Skeletal muscle tissue (tissue), 4 donors: Measurements from ENCODE around the gene KLHL22. TPM values are rescaled to one million over a fixed set of nuclear protein-coding genes. Genes with fewer than 3 reads are reported as not detected.
A peak's percentile ranks its signal among the peaks of the same experiment; 100 is the strongest.
"Not testable (repeated sequence)": the region's sequence is repeated elsewhere in the genome, so short reads cannot be mapped to it uniquely, and the experiment has no call there.

Experiments
- H3K27ac ChIP-seq: one replicate; pipeline ENCODE4 v1.7.0; 2013; ENCODE audit warnings: mild to moderate bottlenecking, low read depth, low read length, inconsistent platforms
- H3K27me3 ChIP-seq, 3 donors: one replicate each; pipeline ENCODE4 v1.7.0; 2013; ENCODE audit warnings: low read length in 3 of 3; ENCODE audit not compliant: control insufficient read depth in 3 of 3, insufficient read depth in 3 of 3
- H3K36me3 ChIP-seq, 3 donors: one replicate each; pipeline ENCODE4 v1.7.0; 2013; ENCODE audit warnings: low read length in 3 of 3; ENCODE audit not compliant: control insufficient read depth in 3 of 3, insufficient read depth in 3 of 3
- H3K4me1 ChIP-seq, 3 donors: one replicate each; pipeline ENCODE4 v1.7.0; 2013; ENCODE audit warnings: low read length in 3 of 3, mild to moderate bottlenecking in 3 of 3; ENCODE audit not compliant: control insufficient read depth in 3 of 3, insufficient read depth in 3 of 3
- H3K4me3 ChIP-seq, 3 donors: one replicate each; pipeline ENCODE4 v1.7.0; 2013; ENCODE audit warnings: low read length in 3 of 3
- H3K9ac ChIP-seq, 3 donors: one replicate each; pipeline ENCODE4 v1.7.0; 2013; ENCODE audit warnings: low read length in 3 of 3, mild to moderate bottlenecking in 3 of 3, moderate library complexity in 2 of 3, low read depth in 1 of 3
- H3K9me3 ChIP-seq, 3 donors: one replicate each; pipeline ENCODE4 v1.7.0; 2013; ENCODE audit warnings: low read length in 3 of 3; ENCODE audit not compliant: control insufficient read depth in 3 of 3
- total RNA-seq: library from RNA; depleted of rRNA; stranded (reverse); fragments of >200 nt; gene quantifications from one replicate; pipeline ENCODE4 v1.2.3, GENCODE V29; 2014
- donor health status: Osteomylitis.

KLHL22 gene
- total RNA-seq, 1 donor from 2014 or later = 35.5 TPM

DNA sequence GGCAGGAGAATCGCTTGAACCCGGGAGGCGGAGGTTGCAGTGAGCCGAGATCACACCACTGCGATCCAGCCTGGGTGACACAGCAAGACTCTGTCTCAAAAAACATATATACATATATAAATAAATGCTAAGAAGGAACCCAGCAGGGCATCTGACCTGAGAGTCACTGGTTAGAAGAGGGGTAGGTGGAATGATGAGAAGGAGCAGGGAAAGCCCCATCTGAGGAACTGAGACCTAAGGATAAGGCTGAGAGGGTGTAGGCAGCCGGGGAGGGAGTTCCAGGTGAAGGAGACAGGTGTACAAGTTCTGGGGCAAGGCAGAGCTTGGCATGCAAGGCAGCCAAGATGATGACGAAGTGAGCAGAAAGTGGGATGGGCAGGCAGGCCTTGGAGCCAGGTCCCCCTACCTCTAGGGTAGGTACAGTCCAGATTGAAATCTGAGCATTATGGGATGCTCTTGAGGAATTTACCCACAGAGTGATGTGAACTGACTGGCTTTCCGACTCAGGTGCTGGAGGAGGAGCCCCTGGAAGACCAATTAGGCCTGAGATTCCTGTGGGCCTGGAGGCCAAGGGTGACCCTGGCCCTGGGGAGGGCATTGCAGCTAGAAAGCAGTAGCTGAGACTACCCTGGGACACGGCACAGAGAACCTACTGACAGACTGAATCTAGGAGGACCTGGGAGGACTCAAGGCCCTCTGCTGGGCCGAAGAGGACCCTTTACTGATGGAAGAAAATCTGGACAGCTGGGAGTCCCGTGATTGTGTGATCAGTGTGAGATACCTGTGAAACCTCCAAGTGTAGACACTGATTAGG, 22.8 kb downstream of the KLHL22 start:
- no peaks in the 10 kb centered on the region for H3K27me3 ChIP-seq
- H3K4me3 ChIP-seq = no peak overlapping the region
- no peak overlapping the region for H3K9ac ChIP-seq
- H3K27ac ChIP-seq = no peak overlapping the region
- no peaks in the 10 kb centered on the region for H3K9me3 ChIP-seq
- peaks cover 12 to 19% (median 19%) of the 10 kb centered on the region in 3 donors for H3K36me3 ChIP-seq
- H3K4me1 ChIP-seq = no peaks in the 10 kb centered on the region

DNA sequence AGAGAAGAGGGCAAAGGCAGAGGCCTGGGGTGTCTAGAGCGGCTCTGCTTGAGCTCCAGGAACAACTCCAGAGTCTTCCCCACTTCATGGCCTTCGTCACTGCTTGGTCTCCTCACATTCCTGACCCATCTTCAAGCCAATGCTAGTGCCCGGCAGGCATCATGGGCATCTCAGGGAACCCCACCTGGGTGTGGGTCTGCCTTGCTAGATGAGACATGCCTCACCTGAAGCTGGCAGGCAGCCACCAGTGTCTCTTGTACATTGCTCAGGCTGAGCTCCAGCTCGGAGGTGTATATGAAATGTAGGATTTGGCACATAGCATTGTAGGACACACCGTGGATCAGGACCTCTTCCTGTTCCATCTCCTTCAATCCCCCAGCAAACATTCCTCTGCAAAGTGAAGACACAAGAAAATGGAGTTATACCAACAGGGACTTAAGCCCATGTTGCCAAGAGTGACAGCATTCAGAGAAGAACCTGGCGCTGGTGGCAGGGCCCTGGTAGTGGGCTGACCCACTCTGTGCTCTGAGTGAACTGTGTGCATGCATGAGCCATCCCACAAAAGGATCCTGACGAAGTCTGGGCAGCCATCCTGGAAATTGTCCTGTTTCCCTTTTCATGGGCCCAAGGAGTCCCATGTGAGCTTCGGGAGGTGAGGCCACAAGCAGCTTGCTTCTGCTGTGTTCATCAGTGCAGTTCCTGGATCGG, 24.3 kb downstream of the KLHL22 start:
- H3K4me3 ChIP-seq = no peak overlapping the region
- H3K27me3 ChIP-seq = no peaks in the 10 kb centered on the region
- no peaks in the 10 kb centered on the region for H3K9me3 ChIP-seq
- peaks cover 12 to 19% (median 19%) of the 10 kb centered on the region in 3 donors for H3K36me3 ChIP-seq
- H3K27ac ChIP-seq = no peak overlapping the region
- H3K9ac ChIP-seq = no peak overlapping the region
- no peaks in the 10 kb centered on the region for H3K4me1 ChIP-seq

DNA sequence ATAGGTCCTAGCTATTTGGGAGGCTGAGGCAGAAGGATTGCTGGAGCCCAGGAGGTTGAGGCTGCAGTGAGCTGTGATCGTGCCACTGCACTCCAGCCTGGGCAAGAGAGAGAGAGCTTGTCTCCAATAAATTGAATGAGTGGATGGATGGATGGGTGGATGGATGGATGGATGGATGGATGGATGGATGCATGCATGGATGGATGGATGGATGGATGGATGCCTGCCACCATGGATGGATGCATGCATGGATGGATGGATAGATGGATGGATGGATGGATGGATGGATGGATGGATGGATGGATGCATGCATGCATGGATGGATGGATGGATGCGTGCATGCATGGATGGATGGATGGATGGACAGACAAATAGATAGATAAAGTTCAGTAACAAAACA, 25.1 kb downstream of the KLHL22 start:
- H3K9ac ChIP-seq, H3K4me3 ChIP-seq, H3K27me3 ChIP-seq, H3K4me1 ChIP-seq, H3K9me3 ChIP-seq, H3K27ac ChIP-seq: not testable (repeated sequence)
- peaks cover 12 to 19% (median 19%) of the 10 kb centered on the region in 3 donors for H3K36me3 ChIP-seq

DNA sequence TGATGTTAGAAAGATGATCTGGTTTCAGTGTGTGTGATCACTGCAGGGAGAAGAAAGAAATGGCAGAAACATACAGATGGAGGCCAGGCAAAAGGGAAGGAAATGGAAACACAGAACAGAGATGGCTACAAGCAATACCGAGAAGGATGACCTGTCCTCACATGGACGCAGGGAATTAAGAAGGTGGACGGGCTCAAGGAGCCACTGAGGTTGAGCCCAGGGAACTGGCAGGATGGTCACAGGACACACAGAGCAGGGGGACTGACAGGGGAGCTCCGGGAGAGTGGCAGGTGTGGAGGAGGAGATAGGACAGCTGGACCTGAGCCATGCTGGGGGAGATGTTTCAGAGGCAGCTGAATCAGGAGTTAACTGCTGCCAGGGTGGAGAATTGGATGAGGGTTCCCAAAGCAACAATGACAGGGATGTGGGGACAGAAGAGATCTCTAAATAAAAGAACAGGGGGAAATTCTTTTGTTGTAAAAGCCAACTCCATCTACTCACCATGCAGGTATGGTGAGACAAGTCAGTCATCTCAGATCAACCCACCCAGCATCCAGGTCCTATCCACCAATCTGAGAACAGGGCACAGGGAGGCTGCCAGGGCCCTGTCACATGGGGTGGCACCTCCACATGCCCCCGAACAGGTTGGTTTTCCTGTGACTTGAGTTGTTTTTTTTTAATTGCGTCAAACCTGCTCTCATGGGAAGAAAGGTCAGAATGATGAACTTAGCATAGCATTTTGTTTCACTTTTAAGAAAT, 26.3 kb downstream of the KLHL22 start:
- H3K4me3 ChIP-seq = no peak overlapping the region
- H3K4me1 ChIP-seq = peaks cover 0 to 2% (median 2%) of the 10 kb centered on the region in 3 donors
- no peaks in the 10 kb centered on the region for H3K9me3 ChIP-seq
- no peaks in the 10 kb centered on the region for H3K27me3 ChIP-seq
- H3K27ac ChIP-seq = no peak overlapping the region
- H3K36me3 ChIP-seq = peaks cover 21 to 30% (median 24%) of the 10 kb centered on the region in 3 donors
- H3K9ac ChIP-seq = no peak overlapping the region

DNA sequence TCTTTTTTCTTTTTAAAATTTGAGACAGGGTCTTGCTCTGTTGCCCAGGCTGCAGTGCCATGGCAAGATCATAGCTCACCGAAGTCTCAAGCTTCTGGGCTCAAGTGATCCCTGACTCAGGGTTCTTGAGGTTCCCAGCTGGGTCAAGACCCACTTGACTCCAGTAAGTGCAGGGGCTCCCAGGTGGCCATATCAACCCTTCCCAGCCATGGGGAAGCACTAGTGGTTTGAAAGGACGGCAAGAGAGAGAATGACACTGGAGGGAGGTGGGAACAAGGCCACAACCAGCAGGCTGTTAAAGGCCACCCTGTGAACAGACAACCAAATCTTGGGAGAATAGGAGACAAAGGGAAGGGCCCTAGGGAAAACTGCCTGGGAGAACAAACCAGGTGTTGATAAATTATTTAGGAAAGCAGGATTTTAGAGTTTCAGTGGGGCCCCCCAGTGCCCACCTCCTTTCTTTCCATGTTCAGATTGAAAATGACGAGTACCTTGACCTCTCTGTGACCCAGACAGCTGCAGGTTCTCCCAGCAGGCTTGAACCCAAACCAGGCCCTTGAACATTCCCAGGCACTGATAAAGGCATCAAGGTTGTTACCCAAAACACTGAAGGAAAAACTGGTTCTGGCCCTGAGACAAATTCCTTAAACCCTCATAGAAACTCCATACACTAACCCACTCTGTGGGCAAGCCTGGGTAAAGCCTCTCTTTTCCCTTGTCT, 28.8 kb downstream of the KLHL22 start:
- Histone ChIP-seq H3K36me3 (peaks cover 23 to 34% (median 24%) of the 10 kb centered on the region in 3 donors), H3K27ac (no peak overlapping the region)

DNA sequence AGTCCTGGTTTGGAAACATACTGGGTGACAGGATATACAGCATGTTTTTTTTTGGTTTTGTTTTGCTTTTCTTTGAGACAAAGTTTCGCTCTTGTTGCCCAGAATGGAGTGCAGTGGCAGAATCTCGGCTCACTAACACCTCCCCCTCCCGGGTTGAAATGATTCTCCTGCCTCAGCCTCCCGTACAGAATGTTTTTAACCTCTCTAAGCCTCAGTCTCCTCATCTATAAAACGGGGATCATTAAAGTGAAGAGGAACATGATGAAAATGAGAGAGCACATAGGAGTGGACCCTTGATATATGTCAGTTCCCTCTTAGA, 29.9 kb downstream of the KLHL22 start:
- no peaks in the 10 kb centered on the region for H3K27me3 ChIP-seq
- H3K4me1 ChIP-seq = peaks cover 12 to 20% (median 17%) of the 10 kb centered on the region in 3 donors
- peaks cover 15 to 25% (median 22%) of the 10 kb centered on the region in 3 donors for H3K36me3 ChIP-seq
- H3K27ac ChIP-seq = no peak overlapping the region
- no peak overlapping the region for H3K9ac ChIP-seq
- no peak overlapping the region for H3K4me3 ChIP-seq
- H3K9me3 ChIP-seq = no peaks in the 10 kb centered on the region

More for the DNA sequence above, 28.8 kb downstream of the KLHL22 start:
- no peak overlapping the region for H3K4me3 ChIP-seq
- H3K27me3 ChIP-seq = no peaks in the 10 kb centered on the region
- H3K9me3 ChIP-seq = no peaks in the 10 kb centered on the region
- H3K4me1 ChIP-seq = peaks cover 12 to 20% (median 17%) of the 10 kb centered on the region in 3 donors
- peak overlapping the region in 1 of 3 donors; percentile 20 for H3K9ac ChIP-seq

DNA sequence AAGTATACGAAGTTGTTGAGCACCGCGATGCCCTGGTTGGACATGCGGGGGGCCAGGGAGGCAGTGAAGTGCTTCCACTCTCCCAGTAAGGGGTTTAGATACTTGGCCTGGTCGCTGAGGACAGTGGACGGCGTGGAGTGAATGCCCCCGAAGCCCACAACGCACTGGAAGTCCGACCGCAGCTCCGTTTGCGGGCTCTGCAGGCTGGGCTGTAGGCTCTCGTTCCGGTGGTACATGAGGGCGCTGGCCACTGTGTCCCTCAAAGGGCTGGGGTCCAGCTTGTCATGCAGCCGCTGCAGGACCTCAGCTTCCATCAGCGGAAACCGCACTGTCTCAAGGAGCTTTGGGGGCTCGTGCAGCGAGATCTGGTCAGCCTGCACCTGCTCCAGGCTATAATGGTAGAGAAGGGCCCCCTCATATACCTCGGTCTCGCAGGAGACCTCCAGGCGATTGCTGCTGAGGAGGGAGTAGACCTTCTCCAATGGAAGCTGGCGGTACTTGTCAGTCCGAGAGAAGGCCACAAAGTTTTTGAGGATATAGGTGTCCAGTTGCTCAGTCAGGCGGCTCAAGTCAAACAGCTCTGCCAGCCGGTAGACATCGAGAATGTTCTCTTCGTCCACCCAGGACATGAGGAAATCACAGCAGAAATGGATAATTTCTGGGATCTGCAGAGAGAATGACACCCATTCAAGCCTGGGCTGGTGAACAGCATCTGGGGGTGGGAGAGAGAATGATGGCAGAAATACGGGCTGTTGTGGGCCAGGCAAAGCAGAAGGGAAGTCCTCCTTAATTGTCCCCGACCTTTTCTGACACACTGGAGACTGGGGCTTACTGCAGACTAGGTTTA, 30.5 kb downstream of the KLHL22 start:
- H3K27ac ChIP-seq = no peak overlapping the region

DNA sequence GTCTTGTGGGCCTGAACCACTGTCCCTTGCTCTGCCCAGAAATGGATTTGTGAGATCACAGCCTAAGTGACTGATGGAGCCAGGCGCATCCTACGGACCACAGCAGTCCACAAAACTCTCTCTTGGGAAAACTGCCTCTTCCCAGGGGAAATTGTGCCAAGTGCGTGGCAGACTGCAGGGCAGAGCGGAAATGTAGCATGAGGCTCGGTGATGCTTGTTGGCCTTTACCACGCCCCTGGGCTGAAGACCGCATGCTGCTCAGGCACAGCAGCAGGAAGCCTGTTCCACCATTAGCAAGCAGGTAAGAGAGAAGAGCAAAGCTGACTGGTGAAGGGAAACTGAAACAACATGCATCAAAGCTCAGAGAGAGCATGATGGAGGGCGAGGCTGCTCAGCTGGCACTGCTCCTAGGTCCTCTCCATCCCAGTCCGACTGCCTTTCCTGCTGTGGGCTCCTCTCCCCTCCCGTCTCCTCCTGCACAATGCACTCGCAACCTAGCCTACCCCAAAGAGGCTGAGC, 31.4 kb downstream of the KLHL22 start:
- Histone ChIP-seq H3K4me1 (peaks cover 12 to 20% (median 17%) of the 10 kb centered on the region in 3 donors), H3K9ac (no peak overlapping the region), H3K27ac (peak overlapping the region; percentile 58), H3K27me3 (no peaks in the 10 kb centered on the region), H3K9me3 (no peaks in the 10 kb centered on the region), H3K4me3 (no peak overlapping the region), H3K36me3 (peaks cover 13 to 18% (median 13%) of the 10 kb centered on the region in 3 donors)

More for the DNA sequence above, 30.5 kb downstream of the KLHL22 start:
- Histone ChIP-seq H3K4me3 (no peak overlapping the region), H3K27me3 (no peaks in the 10 kb centered on the region), H3K36me3 (peaks cover 15 to 22% (median 19%) of the 10 kb centered on the region in 3 donors), H3K9me3 (no peaks in the 10 kb centered on the region), H3K9ac (no peak overlapping the region), H3K4me1 (peaks cover 12 to 20% (median 17%) of the 10 kb centered on the region in 3 donors)
